Nephron (organoid): Measurements from ENCODE around the gene PROSER3.

Experiments
- H3K27ac Mint-ChIP-seq, 3 experiments: 2 replicates each; pipeline ENCODE4 v1.8.0; 2020; ENCODE audit warnings: mixed read lengths in 3 of 3, mild to moderate bottlenecking in 2 of 3, moderate library complexity in 1 of 3
- H3K27me3 Mint-ChIP-seq: 2 replicates; pipeline ENCODE4 v1.8.0; 2021; ENCODE audit warnings: low read depth, mild to moderate bottlenecking, moderate library complexity, mixed read lengths
- H3K36me3 Mint-ChIP-seq: 2 replicates; pipeline ENCODE4 v1.8.0; 2020; ENCODE audit warnings: low read depth, mixed read lengths
- H3K4me1 Mint-ChIP-seq: 2 replicates; pipeline ENCODE4 v1.8.0; 2020; ENCODE audit warnings: mixed read lengths
- H3K4me3 Mint-ChIP-seq, 3 experiments: 2 replicates each; pipeline ENCODE4 v1.8.0; 2020; ENCODE audit warnings: mild to moderate bottlenecking in 3 of 3, mixed read lengths in 3 of 3, moderate library complexity in 2 of 3
- H3K9me3 Mint-ChIP-seq: 2 replicates; pipeline ENCODE4 v1.8.0; 2020; ENCODE audit warnings: mixed read lengths
- CTCF ChIP-seq, 3 experiments: fragments of 200-600 bp; sonication (generic); IDR thresholded peaks; one replicate each; pipeline ENCODE4 v1.5.0; 2021; ENCODE audit warnings: antibody characterized with exemption in 3 of 3; ENCODE audit not compliant: unreplicated experiment in 3 of 3

PROSER3 gene

GRCh38 chr19:35784503-35785338 lies 26.7 kb downstream of the PROSER3 start:
- TF ChIP-seq CTCF (IDR thresholded peaks at IDR 0.05; ENCODE audit: unreplicated experiment in 3 of 3) = no peak
- no peak overlapping the region for H3K27ac Mint-ChIP-seq
- H3K27me3 Mint-ChIP-seq = peaks cover 6% of the 10 kb centered on the region
- H3K4me1 Mint-ChIP-seq = no peaks in the 10 kb centered on the region
- H3K9me3 Mint-ChIP-seq = no peaks in the 10 kb centered on the region
- H3K36me3 Mint-ChIP-seq = peaks cover 24% of the 10 kb centered on the region
- H3K4me3 Mint-ChIP-seq = no peak overlapping the region

GRCh38 chr19:35785339-35785627 lies 27.3 kb downstream of the PROSER3 start:
- no peaks in the 10 kb centered on the region for H3K9me3 Mint-ChIP-seq
- H3K36me3 Mint-ChIP-seq = peaks cover 22% of the 10 kb centered on the region
- peaks cover 6% of the 10 kb centered on the region for H3K27me3 Mint-ChIP-seq
- no peak overlapping the region for H3K27ac Mint-ChIP-seq
- no peaks in the 10 kb centered on the region for H3K4me1 Mint-ChIP-seq
- TF ChIP-seq CTCF (IDR thresholded peaks at IDR 0.05; ENCODE audit: unreplicated experiment in 3 of 3) = no peak
- H3K4me3 Mint-ChIP-seq = no peak overlapping the region

- Mint-ChIP-seq H3K4me3 (no peak overlapping the region), H3K9me3 (no peaks in the 10 kb centered on the region), H3K36me3 (peaks cover 18% of the 10 kb centered on the region), H3K4me1 (no peaks in the 10 kb centered on the region), H3K27ac (peak overlapping the region in 1 of 3 experiments; percentile 52), H3K27me3 (peaks cover 6% of the 10 kb centered on the region)
- no peak for TF ChIP-seq CTCF (IDR thresholded peaks at IDR 0.05; ENCODE audit: unreplicated experiment in 3 of 3)
These were observed 28.6 kb downstream of the PROSER3 start for GRCh38 chr19:35786299-35787160.

GRCh38 chr19:35787227-35787799 lies 29.3 kb downstream of the PROSER3 start:
- Mint-ChIP-seq H3K27me3 (peaks cover 6% of the 10 kb centered on the region), H3K36me3 (peaks cover 15% of the 10 kb centered on the region), H3K4me3 (no peak overlapping the region), H3K4me1 (no peaks in the 10 kb centered on the region), H3K9me3 (no peaks in the 10 kb centered on the region), H3K27ac (no peak overlapping the region)
- TF ChIP-seq CTCF (IDR thresholded peaks at IDR 0.05; ENCODE audit: unreplicated experiment in 3 of 3) = no peak

- no peak overlapping the region for H3K27ac Mint-ChIP-seq
- H3K9me3 Mint-ChIP-seq = no peaks in the 10 kb centered on the region
- H3K4me1 Mint-ChIP-seq = no peaks in the 10 kb centered on the region
- no peak for TF ChIP-seq CTCF (IDR thresholded peaks at IDR 0.05; ENCODE audit: unreplicated experiment in 3 of 3)
- H3K36me3 Mint-ChIP-seq = peaks cover 6% of the 10 kb centered on the region
- no peaks in the 10 kb centered on the region for H3K27me3 Mint-ChIP-seq
- no peak overlapping the region for H3K4me3 Mint-ChIP-seq
These were observed 30.4 kb downstream of the PROSER3 start for GRCh38 chr19:35788205-35788960.
